Activated naive CD8-positive, alpha-beta T cell treated with anti-CD3 and anti-CD28 coated beads for 36 hours (primary cell): ENCODE data around the gene TEN1. TPM values are rescaled to one million over a fixed set of nuclear protein-coding genes. Genes with fewer than 3 reads are reported as not detected.

Experiments used
- DNase-seq: peaks from one replicate; pipeline ENCODE4 v3.0.0; 2021
- H3K27ac Mint-ChIP-seq: one replicate; pipeline ENCODE4 v1.8.0; 2022; ENCODE audit warnings: mild to moderate bottlenecking, moderate library complexity, mixed read lengths
- H3K27me3 Mint-ChIP-seq: one replicate; pipeline ENCODE4 v1.8.0; 2022; ENCODE audit warnings: mild to moderate bottlenecking, mixed read lengths
- H3K36me3 Mint-ChIP-seq: one replicate; pipeline ENCODE4 v1.8.0; 2021; ENCODE audit warnings: mild to moderate bottlenecking, mixed read lengths
- H3K4me1 Mint-ChIP-seq: one replicate; pipeline ENCODE4 v1.8.0; 2021; ENCODE audit warnings: mixed read lengths
- H3K4me3 Mint-ChIP-seq: one replicate; pipeline ENCODE4 v1.8.0; 2022; ENCODE audit warnings: mild to moderate bottlenecking, moderate library complexity, mixed read lengths
- H3K9me3 Mint-ChIP-seq: one replicate; pipeline ENCODE4 v1.8.0; 2022; ENCODE audit warnings: mixed read lengths
- total RNA-seq, 2 experiments: library from RNA; stranded (reverse); gene quantifications; one replicate each; pipeline ENCODE4 v1.2.3, GENCODE V29; 2021

The TEN1 gene, protein sequence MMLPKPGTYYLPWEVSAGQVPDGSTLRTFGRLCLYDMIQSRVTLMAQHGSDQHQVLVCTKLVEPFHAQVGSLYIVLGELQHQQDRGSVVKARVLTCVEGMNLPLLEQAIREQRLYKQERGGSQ
- 10 to 100 TPM; 12.5 to 14.2 TPM for total RNA-seq

DNA sequence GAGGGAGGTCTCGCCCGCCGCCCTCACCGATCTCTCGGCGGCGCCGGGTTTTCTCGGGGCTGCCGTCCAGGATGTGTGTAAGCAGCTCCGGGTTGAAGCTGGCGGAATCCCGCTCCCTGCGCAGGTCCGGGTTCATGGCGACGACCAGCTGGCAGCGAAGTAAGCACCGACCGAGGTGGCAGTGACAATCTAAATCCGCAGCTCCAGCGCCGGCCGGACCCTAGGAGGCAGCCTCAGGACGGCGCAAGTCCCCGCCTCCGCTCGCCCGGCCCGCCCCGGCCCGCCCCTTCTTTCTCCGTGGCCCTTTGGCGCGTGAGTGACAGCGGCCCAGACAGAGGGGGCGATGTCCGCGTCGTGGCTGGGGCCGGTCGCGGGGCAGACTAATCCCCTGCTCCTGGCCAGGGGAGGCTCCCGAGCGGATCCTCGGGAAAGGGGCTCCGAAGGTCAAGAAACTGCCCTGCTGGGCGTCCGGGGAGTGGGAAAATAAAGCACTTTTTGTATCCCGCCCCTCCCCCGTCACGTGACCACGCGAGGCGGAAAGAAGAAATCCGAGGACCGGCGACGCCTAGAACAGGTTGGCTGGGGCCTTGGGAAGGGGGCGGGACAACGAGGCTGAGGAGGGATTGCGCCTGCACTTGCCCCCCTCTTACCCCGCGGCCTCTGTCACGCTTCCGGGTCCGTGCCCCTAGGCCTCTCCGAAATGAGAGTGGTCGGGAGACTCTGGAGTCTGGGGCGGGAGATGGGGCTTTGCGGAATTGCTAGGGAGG lies at the start of gene TEN1, which contains the start of gene ACOX1:
TSS of gene TEN1 (plus strand) at position 303 of the 767 bp plus-strand sequence. CDS start 6,953 bp downstream, outside the sequence.
TSS of gene ACOX1 (minus strand) at position 229 of the 767 bp plus-strand sequence. CDS start at position 136, 93 bp downstream.
- Mint-ChIP-seq H3K36me3 (peaks cover 4% of the 10 kb centered on the region), H3K4me1 (peaks cover 23% of the 10 kb centered on the region), H3K27me3 (no peaks in the 10 kb centered on the region), H3K4me3 (peak within 1 kb of the TSS; percentile 99), H3K27ac (peak within 1 kb of the TSS; percentile 100), H3K9me3 (no peaks in the 10 kb centered on the region)
- DNase-seq = peak; percentile 96

DNA sequence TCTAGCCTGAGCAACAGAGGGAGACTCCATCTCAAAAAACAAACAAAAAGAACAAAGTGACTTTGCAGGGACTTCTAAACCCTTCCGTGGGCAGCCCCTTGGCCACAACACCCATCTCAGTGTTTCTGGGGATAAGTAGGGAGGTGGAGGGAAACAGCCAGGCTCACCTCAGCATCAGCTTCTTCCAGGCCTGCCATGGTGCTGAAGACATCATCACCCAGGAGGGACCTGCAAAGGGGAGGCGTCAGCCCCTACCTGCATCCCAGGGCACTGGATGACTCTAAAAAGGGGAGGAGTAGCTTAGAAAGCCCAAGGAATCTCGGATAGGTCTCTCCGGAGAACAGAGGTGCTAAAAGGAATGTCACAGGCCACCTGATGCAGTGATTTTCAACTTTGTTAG lies 48.0 kb upstream of the TEN1 start:
- Mint-ChIP-seq H3K27me3 (no peaks in the 10 kb centered on the region), H3K4me3 (no peak overlapping the region)

DNA sequence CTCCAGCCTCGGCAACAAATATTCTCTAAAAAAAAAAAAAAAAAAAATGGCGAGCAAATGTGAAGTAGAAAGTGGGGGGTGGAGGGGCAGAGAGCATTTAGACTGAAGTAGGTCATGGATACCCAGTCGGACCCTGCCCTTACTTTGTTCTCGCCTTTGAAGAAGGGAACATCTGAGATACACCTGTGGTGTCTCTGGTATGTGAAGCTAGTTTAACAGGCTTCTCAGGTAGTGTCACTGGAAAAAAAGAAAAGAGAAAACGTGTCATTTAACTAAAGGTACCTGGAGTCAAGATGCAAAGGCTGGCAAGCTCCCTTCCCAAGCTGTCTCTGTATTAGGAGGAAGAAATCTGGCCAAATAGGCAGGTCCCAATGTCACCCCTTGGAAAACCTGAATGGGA lies 46.2 kb upstream of the TEN1 start:
- DNase-seq = no peak
- H3K27me3 Mint-ChIP-seq = no peaks in the 10 kb centered on the region
- no peak overlapping the region for H3K4me3 Mint-ChIP-seq
- no peaks in the 10 kb centered on the region for H3K4me1 Mint-ChIP-seq
- no peaks in the 10 kb centered on the region for H3K9me3 Mint-ChIP-seq
- H3K27ac Mint-ChIP-seq = no peak overlapping the region
- H3K36me3 Mint-ChIP-seq = no peaks in the 10 kb centered on the region

More for the DNA sequence above, 48.0 kb upstream of the TEN1 start:
- Mint-ChIP-seq H3K27ac (no peak overlapping the region), H3K9me3 (no peaks in the 10 kb centered on the region), H3K4me1 (no peaks in the 10 kb centered on the region), H3K36me3 (no peaks in the 10 kb centered on the region)
- DNase-seq = no peak

DNA sequence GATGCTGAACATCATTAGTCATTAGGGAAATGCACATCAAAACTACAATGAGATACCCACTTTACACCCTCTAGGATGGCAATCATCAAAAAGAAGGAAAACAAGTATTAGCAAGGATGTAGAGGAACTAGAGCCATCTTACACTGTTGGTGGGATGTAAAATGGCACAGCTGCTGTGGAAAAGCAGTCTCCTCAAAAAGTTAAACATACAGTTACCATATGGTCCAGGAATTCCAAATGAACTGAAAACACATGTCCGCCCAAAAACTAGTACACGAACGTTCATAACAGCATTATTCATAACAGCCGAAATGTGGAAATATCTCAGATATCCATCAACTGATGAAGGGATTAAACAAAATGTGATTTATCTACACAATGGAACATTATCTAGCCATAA lies 45.2 kb upstream of the TEN1 start:
- H3K4me1 Mint-ChIP-seq = no peaks in the 10 kb centered on the region
- no peak overlapping the region for H3K4me3 Mint-ChIP-seq
- no peak overlapping the region for H3K27ac Mint-ChIP-seq
- no peak for DNase-seq
- H3K36me3 Mint-ChIP-seq = no peaks in the 10 kb centered on the region
- no peaks in the 10 kb centered on the region for H3K9me3 Mint-ChIP-seq
- H3K27me3 Mint-ChIP-seq = no peaks in the 10 kb centered on the region

DNA sequence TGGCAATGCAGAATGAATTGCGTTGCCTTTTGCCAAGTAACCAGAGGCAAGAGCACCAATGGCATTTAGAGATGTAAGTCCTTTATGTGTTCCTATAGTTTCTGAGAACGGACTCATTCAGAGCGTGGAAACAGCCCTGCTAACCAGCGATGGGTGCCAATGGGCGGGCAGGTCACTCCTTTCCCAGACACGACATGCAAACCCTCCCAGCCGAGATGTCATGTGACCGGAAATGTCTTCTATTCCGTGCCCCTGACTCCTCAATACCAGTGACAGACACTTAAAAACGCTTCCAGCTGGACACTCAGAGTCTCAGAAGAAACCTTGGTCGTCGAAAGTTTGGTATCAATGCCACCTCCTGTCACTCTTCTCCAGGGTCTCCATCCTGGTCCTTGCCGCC lies 41.4 kb upstream of the TEN1 start:
- Mint-ChIP-seq H3K27me3 (no peaks in the 10 kb centered on the region), H3K9me3 (no peaks in the 10 kb centered on the region), H3K4me3 (no peak overlapping the region), H3K27ac (no peak overlapping the region), H3K36me3 (no peaks in the 10 kb centered on the region), H3K4me1 (peaks cover 11% of the 10 kb centered on the region)
- DNase-seq = no peak

DNA sequence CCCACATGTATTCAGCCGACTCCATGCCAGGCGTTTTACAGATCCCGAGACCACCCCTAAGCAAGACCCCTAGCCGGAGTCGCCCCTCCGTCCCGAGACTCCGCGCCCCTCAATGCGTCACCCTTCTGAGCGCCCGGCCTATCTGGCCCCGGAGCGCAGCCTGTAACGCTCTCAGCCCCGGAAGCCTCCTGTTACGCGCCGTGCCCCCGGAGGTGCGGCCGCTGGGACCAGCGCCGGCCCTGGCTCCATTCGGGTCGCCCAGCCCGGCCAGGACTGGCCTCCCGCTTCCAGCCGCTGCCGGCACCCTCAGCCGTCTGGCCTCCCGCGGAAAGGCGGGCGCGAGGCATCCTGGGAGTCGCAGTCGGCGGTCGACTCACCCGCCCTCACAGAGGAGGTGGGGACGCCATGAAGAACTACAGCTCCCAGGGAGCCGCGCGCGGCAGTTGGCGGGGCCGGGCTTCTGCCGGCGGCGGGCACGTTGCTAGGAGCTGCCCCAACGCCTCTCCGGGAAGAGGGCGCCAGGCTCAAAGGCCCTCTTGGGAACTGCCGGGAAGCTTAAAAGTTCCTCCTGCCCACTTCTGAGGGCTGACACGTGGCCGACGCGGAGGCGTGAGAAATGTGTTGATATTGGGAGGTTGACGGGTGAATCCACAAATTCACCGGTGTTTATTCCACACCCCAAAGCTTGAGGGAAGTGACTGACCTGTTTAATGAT lies 38.2 kb upstream of the TEN1 start, which contains the start of gene FBF1:
TSS of gene FBF1 (minus strand) at position 316 of the 715 bp plus-strand sequence. CDS start 2,893 bp downstream, outside the sequence.
- peak within 1 kb of the TSS; percentile 95 for H3K4me3 Mint-ChIP-seq
- H3K36me3 Mint-ChIP-seq = no peaks in the 10 kb centered on the region
- H3K4me1 Mint-ChIP-seq = peaks cover 11% of the 10 kb centered on the region
- H3K9me3 Mint-ChIP-seq = no peaks in the 10 kb centered on the region
- H3K27me3 Mint-ChIP-seq = no peaks in the 10 kb centered on the region
- H3K27ac Mint-ChIP-seq = peak within 1 kb of the TSS; percentile 86
- DNase-seq = peak; percentile 93

DNA sequence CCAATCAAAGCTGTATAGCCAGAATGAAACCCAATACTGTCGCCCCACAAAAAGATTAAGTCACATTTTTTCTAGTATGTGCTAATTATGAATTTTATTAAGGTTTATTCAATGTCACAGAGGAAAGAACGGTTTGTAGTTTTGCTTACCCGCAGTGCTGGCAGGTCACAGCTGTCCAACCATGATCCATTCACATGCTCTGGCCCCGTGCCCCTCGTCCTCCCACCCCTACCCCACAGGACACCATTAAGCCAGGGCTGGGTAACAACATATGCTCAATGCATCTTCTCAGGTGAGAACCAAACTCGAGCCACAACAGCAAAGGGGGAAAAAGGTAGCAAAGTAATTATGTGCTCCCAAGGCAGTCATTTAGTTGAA lies 37.6 kb upstream of the TEN1 start:
- H3K4me3 Mint-ChIP-seq = peak overlapping the region; percentile 95
- DNase-seq = no peak
- H3K9me3 Mint-ChIP-seq = no peaks in the 10 kb centered on the region
- peak overlapping the region; percentile 77 for H3K27ac Mint-ChIP-seq
- peaks cover 11% of the 10 kb centered on the region for H3K4me1 Mint-ChIP-seq
- H3K27me3 Mint-ChIP-seq = no peaks in the 10 kb centered on the region
- no peaks in the 10 kb centered on the region for H3K36me3 Mint-ChIP-seq

DNA sequence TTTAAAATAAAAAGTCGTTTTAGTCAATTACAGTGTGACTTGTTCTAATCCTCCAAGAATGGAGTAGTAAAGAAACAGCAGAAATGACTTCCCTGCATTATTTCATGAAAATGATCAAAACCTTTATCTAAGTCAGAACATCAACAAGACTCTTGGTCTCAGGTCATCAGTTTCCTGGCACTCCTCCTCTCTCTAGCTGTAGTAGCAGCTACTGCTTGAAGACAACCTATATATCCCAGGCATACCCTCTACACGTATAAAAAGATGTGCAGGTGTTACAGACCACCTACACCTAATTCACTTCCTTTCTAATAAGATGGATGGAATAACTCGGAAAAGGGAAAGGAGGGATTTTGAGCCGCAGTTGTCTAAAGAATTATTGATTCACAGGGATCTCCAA lies 36.6 kb upstream of the TEN1 start:
- no peaks in the 10 kb centered on the region for H3K36me3 Mint-ChIP-seq
- peaks cover 11% of the 10 kb centered on the region for H3K4me1 Mint-ChIP-seq
- H3K27ac Mint-ChIP-seq = no peak overlapping the region
- no peak overlapping the region for H3K4me3 Mint-ChIP-seq
- no peak for DNase-seq
- H3K9me3 Mint-ChIP-seq = no peaks in the 10 kb centered on the region
- no peaks in the 10 kb centered on the region for H3K27me3 Mint-ChIP-seq

DNA sequence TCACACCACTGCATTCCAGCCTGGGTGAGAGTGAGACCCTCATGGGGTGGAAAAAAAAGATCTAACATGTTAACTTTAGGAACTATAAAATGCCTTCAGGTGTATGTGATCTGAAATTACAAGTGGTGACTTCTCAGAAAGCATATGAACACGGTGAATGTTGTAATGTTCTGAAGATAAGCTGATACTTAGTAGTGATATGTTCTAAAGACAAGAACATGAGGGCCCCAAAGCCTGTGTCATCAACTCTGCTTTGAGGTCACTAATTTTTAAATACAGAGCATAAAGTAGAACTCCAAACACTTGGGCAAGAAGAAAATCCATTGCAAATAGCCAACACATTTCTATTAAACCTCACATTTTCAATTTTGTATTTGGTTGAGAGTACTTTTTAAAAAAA lies 35.5 kb upstream of the TEN1 start:
- Mint-ChIP-seq H3K27ac (no peak overlapping the region), H3K4me3 (no peak overlapping the region), H3K4me1 (peaks cover 11% of the 10 kb centered on the region), H3K9me3 (no peaks in the 10 kb centered on the region), H3K27me3 (no peaks in the 10 kb centered on the region), H3K36me3 (no peaks in the 10 kb centered on the region)
- DNase-seq = no peak

DNA sequence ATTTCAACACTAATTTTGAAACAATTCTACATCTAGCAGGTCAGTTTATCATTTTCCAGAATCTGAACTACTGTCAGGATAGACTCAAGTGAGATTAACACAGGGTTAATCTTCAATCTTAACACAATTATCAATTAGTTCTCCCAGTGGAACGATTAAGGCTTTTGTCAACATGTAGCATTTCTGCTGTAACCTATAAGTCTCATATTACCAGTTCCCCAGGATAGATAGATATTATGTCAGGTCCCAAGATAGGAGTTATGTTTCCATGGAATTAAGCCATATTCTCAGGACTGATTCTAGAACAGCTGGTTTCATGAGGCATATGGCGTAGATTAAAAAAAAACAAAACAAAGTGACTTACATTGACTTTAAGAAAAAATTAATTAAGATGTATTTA lies 33.8 kb upstream of the TEN1 start:
- H3K36me3 Mint-ChIP-seq = no peaks in the 10 kb centered on the region
- DNase-seq = no peak
- no peaks in the 10 kb centered on the region for H3K27me3 Mint-ChIP-seq
- no peaks in the 10 kb centered on the region for H3K9me3 Mint-ChIP-seq
- H3K4me3 Mint-ChIP-seq = no peak overlapping the region
- H3K4me1 Mint-ChIP-seq = peaks cover 6% of the 10 kb centered on the region
- H3K27ac Mint-ChIP-seq = no peak overlapping the region

DNA sequence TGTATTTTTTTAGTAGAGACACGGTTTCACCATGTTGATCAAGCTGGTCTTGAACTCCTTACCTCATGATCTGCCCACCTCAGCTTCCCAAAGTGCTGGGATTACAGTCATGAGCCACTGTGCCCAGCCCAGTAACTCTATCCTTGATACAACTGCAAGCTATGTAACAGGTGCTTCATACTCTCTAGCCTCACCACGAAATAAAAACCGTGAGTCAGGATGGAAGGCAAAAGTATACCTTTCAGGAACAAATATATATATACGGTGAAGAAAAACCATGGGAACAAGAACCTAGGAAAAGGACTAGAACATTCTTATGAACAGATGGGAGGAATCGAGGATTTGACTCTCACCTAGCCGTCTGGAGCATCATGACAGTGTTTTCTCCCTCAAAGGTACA lies 28.6 kb upstream of the TEN1 start:
- no peak for DNase-seq
- H3K27ac Mint-ChIP-seq = no peak overlapping the region
- H3K9me3 Mint-ChIP-seq = no peaks in the 10 kb centered on the region
- H3K36me3 Mint-ChIP-seq = no peaks in the 10 kb centered on the region
- H3K27me3 Mint-ChIP-seq = no peaks in the 10 kb centered on the region
- H3K4me1 Mint-ChIP-seq = no peaks in the 10 kb centered on the region
- no peak overlapping the region for H3K4me3 Mint-ChIP-seq

DNA sequence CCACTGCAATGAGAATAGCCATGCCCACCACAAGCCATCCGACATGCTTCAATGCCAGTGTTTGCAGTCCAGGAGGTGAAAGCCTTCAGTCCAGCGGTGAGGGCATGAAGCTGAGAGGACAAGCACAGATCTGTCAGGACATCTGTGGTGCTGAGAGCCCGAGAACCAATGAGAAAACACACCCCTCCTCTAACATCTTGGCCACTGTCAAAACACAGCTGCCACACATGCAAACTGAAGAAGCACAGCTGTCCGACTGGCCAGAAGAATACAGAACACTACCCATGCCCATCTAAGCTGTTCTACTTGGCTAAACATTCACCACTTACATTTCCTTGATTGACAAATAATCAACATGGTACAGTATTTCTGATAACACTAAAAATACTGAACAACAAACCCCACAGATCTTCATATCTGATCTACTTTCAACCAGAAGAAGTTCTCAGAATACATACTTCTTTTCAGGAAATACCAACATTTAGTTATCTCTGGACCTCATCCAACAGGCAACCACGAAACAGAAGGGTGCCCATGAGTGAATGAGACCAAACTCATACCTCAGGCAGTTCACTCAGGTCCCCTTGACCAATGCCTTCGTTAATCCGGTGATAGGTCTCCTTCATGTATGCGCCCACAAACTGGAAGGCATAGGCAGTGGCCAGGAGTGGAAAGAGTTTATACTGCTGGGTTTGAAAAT lies 28.0 kb upstream of the TEN1 start:
- peak overlapping the region; percentile 3 for H3K27ac Mint-ChIP-seq
- H3K4me3 Mint-ChIP-seq = no peak overlapping the region
- no peaks in the 10 kb centered on the region for H3K4me1 Mint-ChIP-seq
- H3K27me3 Mint-ChIP-seq = no peaks in the 10 kb centered on the region
- H3K9me3 Mint-ChIP-seq = no peaks in the 10 kb centered on the region
- no peaks in the 10 kb centered on the region for H3K36me3 Mint-ChIP-seq
- DNase-seq = no peak

DNA sequence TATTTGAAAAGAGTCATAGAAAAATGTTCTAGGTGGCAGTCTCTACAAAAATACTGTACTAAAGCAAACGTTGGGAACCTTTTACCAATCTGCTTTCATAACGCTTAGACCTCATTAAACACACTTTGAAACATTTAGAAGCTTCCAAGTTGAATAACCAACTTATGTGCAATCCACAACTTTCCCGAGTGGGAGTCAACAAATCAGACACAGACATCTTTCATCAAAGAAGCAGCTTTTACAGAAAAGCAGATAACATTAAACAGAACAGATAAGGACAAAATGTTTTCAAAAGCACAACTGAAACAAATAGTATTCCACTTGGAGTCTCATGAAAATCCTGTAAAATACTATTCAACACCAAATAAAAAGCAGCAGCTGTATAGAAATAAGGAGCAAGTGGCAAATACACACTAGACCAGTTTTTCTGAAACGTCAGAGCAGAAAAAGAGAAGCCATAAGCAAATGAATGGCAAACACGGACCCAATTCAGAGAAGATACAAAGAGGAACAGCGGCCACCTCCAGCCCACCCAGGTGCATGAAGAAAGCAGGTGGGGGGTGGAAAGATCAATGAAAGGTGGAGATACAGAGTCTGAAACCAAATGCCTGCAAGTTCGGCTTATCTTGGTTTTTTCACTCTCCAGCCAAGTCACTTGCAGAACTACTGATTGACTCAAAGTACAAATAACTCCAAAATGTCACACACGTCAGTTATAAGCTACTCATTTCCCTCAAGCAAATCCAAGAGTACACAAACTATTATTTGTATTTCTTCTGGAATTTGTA lies 19.8 kb upstream of the TEN1 start:
- no peaks in the 10 kb centered on the region for H3K27me3 Mint-ChIP-seq
- no peak overlapping the region for H3K27ac Mint-ChIP-seq
- H3K36me3 Mint-ChIP-seq = peaks cover 2% of the 10 kb centered on the region
- no peak for DNase-seq
- peaks cover 2% of the 10 kb centered on the region for H3K4me1 Mint-ChIP-seq
- H3K9me3 Mint-ChIP-seq = no peaks in the 10 kb centered on the region
- no peak overlapping the region for H3K4me3 Mint-ChIP-seq

DNA sequence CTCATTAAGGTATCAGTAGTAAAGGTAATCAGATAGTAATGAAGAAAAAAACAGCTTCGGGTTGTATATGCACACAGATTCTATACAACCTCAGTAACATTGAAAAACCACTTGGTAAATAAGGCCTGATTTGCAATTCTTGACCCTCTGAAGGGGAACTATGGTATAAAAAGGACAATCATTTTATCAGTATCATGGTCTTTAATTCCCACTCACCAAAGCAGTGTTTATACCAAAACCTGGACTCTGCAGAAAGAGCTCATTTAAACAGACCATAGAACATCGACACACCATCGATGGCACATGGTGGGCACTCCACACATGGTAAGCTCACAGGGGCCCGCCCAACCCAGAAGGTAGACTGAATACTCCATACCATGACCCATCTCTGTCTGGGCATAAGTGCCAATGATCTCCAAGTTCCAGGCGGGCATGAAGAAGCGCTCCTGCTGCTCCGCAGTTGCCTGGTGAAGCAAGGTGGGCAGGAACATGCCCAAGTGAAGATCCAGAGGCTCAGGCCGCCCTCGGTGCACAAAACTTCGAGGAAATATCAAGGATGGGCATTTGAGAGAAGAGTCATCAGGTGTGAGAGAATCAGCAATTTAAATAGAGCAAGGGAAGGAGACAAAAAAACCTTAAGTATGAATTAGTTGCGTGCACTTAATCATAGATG lies 19.1 kb upstream of the TEN1 start:
- Mint-ChIP-seq H3K36me3 (peaks cover 2% of the 10 kb centered on the region), H3K9me3 (no peaks in the 10 kb centered on the region), H3K27me3 (no peaks in the 10 kb centered on the region), H3K4me1 (peaks cover 3% of the 10 kb centered on the region), H3K4me3 (no peak overlapping the region), H3K27ac (no peak overlapping the region)
- no peak for DNase-seq
